Panc1 (cell line): Measurements from ENCODE around the gene IQCH. TPM values are rescaled to one million over a fixed set of nuclear protein-coding genes. Genes with fewer than 3 reads are reported as not detected.

Experiments
- ATAC-seq: fragments of 200-7000 bp; cut with Tn5 transposase; 2 replicates; pipeline ENCODE4 v1.9.1; 2020; ENCODE audit warnings: mild to moderate bottlenecking, moderate library complexity
- BruUV-seq: library from RNA; stranded (reverse); fragments of 400-500 nt; replicated peaks from 2 replicates; lab custom pipeline; 2021; lab: Mats Ljungman, UMichigan
- CTCF ChIA-PET: fragments of 300-600 bp; sonication (Branson Sonifier 250); formaldehyde crosslinking; loops from one replicate; lab custom pipeline; 2022; ENCODE audit warnings: antibody characterized with exemption; lab: Charles Lee
- POLR2A ChIA-PET: fragments of 300-600 bp; sonication (Branson Sonifier 250); formaldehyde crosslinking; loops from one replicate; lab custom pipeline; 2022; ENCODE audit warnings: antibody characterized with exemption; lab: Charles Lee
- DNase-seq: peaks from one replicate; pipeline ENCODE4 v3.0.0-alpha.2; 2010; ENCODE audit warnings: low read depth, low spot score
- H3K27ac ChIP-seq: 2 replicates; pipeline ENCODE4 v1.5.1; 2011; ENCODE audit warnings: mild to moderate bottlenecking, low read length, inconsistent platforms
- H3K27me3 ChIP-seq: fragments of 200-500 bp; sonication (Bioruptor generic); 2 replicates; pipeline ENCODE4 v1.6.0; 2014; ENCODE audit warnings: low read length, inconsistent platforms; ENCODE audit not compliant: control insufficient read depth, insufficient read depth
- H3K36me3 ChIP-seq: fragments of 200-500 bp; sonication (Bioruptor generic); 2 replicates; pipeline ENCODE4 v1.5.1; 2014; ENCODE audit warnings: inconsistent platforms, mild to moderate bottlenecking, low read length, moderate library complexity; ENCODE audit not compliant: control insufficient read depth, insufficient read depth
- H3K4me1 ChIP-seq: 2 replicates; pipeline ENCODE4 v1.5.1; 2011; ENCODE audit warnings: inconsistent platforms, mild to moderate bottlenecking, low read length, moderate library complexity; ENCODE audit not compliant: control insufficient read depth, insufficient read depth
- H3K4me3 ChIP-seq, 2 experiments: 2 replicates each; pipeline ENCODE4 v1.5.1; 2011 to 2012; ENCODE audit warnings: low read depth in 2 of 2, low read length in 2 of 2, mild to moderate bottlenecking in 2 of 2, inconsistent platforms in 1 of 2, moderate library complexity in 1 of 2
- H3K9me3 ChIP-seq: fragments of 200-500 bp; sonication (Bioruptor generic); 2 replicates; pipeline ENCODE4 v1.5.1; 2014; ENCODE audit warnings: low read depth, mild to moderate bottlenecking, inconsistent platforms, low read length, moderate library complexity; ENCODE audit not compliant: control insufficient read depth, insufficient read depth
- CTCF ChIP-seq: fragments of 450-650 bp; IDR thresholded peaks from 2 replicates; pipeline ENCODE4 v1.5.1; 2017; ENCODE audit warnings: mild to moderate bottlenecking
- POLR2AphosphoS5 ChIP-seq: IDR thresholded peaks from 2 replicates; pipeline ENCODE4 v1.6.1; 2012; ENCODE audit warnings: mild to moderate bottlenecking, low read depth, low read length, moderate library complexity
- REST ChIP-seq, 2 experiments: IDR thresholded peaks; 2 replicates each; pipeline ENCODE4 v1.6.1; 2011 to 2012; ENCODE audit warnings: low read depth in 2 of 2, control low read depth in 1 of 2, low read length in 1 of 2, mild to moderate bottlenecking in 1 of 2, moderate library complexity in 1 of 2; ENCODE audit not compliant: insufficient read depth in 1 of 2
- SIN3A ChIP-seq: IDR thresholded peaks from 2 replicates; pipeline ENCODE4 v1.6.1; 2012; ENCODE audit warnings: low read depth, mild to moderate bottlenecking, low read length, moderate library complexity, borderline replicate concordance; ENCODE audit not compliant: insufficient read depth
- TCF7L2 ChIP-seq: IDR thresholded peaks from 2 replicates; pipeline ENCODE4 v1.6.1; 2011; ENCODE audit warnings: mild to moderate bottlenecking, low read depth, low read length, inconsistent platforms
- in situ Hi-C: cut with HindIII; loops from 2 replicates; pipeline ENCODE4 v1.10.0; 2016; ENCODE audit warnings: low sequenced_read_pairs, low pct_unique_long_range_greater_than_20kb
- intact Hi-C: fragments of 100-400 bp; cut with micrococcal nuclease; formaldehyde crosslinking; loops from one replicate; pipeline ENCODE4 v1.10.0; 2022; ENCODE audit not compliant: unreplicated experiment
- total RNA-seq: library from RNA; stranded (reverse); gene quantifications from one replicate; pipeline ENCODE4 v1.2.1, GENCODE V29; 2021; ENCODE audit not compliant: unreplicated experiment

IQCH gene
- total RNA-seq, 1 experiment from 2014 or later, result 3.9 TPM

- H3K4me3 ChIP-seq, result no peak overlapping the region
- H3K4me1 ChIP-seq, result no peaks in the 10 kb centered on the region
- no peak for DNase-seq
- TF ChIP-seq REST (IDR thresholded peaks at IDR 0.05; ENCODE audit: insufficient read depth in 1 of 2, low read depth in 2 of 2, low read length in 1 of 2), result no peak
- TF ChIP-seq TCF7L2, result no peak
- TF ChIP-seq CTCF, result no peak
- no peak for TF ChIP-seq POLR2AphosphoS5
- no peak for TF ChIP-seq SIN3A
- ChIA-PET CTCF (no interaction called here), POLR2A (no interaction called here)
- H3K27ac ChIP-seq, result no peak overlapping the region
- no peak for ATAC-seq
- intact Hi-C loops (no loop called here), in situ Hi-C loops (no loop called here)
- no peaks in the 10 kb centered on the region for H3K36me3 ChIP-seq
- BruUV-seq, result no TSS peak
- no peaks in the 10 kb centered on the region for H3K27me3 ChIP-seq
- H3K9me3 ChIP-seq, result no peaks in the 10 kb centered on the region
Observed at GRCh38 chr15:67276666-67277065, 22.1 kb downstream of the IQCH start.

- ATAC-seq, result no peak
- no peak overlapping the region for H3K4me3 ChIP-seq
- H3K9me3 ChIP-seq, result no peaks in the 10 kb centered on the region
- no TSS peak for BruUV-seq
- intact Hi-C loops, result no loop called here
- POLR2A ChIA-PET, result interaction anchor here (0.6 kb wide), 1 partner anchor 24 kb away, joined by 4 read pairs; no protein-coding TSS in a partner anchor
- no peak for TF ChIP-seq SIN3A
- no peak for TF ChIP-seq CTCF
- no peak for TF ChIP-seq TCF7L2
- no peak for TF ChIP-seq POLR2AphosphoS5
- no peak for TF ChIP-seq REST (IDR thresholded peaks at IDR 0.05; ENCODE audit: insufficient read depth in 1 of 2, low read depth in 2 of 2, low read length in 1 of 2)
- in situ Hi-C loops, result no loop called here
- no peak for DNase-seq
- no peaks in the 10 kb centered on the region for H3K4me1 ChIP-seq
- no peaks in the 10 kb centered on the region for H3K36me3 ChIP-seq
- no peaks in the 10 kb centered on the region for H3K27me3 ChIP-seq
- CTCF ChIA-PET, result interaction anchor here (0.7 kb wide), 1 partner anchor 113 kb away, joined by 3 read pairs; no protein-coding TSS in a partner anchor
- H3K27ac ChIP-seq, result no peak overlapping the region
Observed at GRCh38 chr15:67280217-67280616, 25.6 kb downstream of the IQCH start.
